CD14-positive monocyte (primary cell): Measurements from ENCODE around the gene CSGALNACT2. TPM values are rescaled to one million over a fixed set of nuclear protein-coding genes. Genes with fewer than 3 reads are reported as not detected.

Experiments used
- DNase-seq, 3 donors: peaks; one replicate each; pipeline ENCODE4 v3.0.0-alpha.2; 2011 to 2022
- H2AFZ ChIP-seq: 2 replicates; pipeline ENCODE4 v1.6.0; 2012; ENCODE audit warnings: mild to moderate bottlenecking, low read depth, low read length, inconsistent platforms; ENCODE audit not compliant: insufficient read depth, poor library complexity, severe bottlenecking
- H3K27ac ChIP-seq, 2 donors: 1 replicate in 1 of 2; 2 replicates in 1 of 2; pipeline ENCODE4 v1.5.1; 2012 to 2013; ENCODE audit warnings: low read length in 2 of 2, control low read depth in 1 of 2, inconsistent platforms in 1 of 2, low read depth in 1 of 2, mild to moderate bottlenecking in 1 of 2
- H3K27me3 ChIP-seq, 2 donors: one replicate each; pipeline versions ENCODE4 v1.6.0 to v1.6.1; 2011 to 2013; ENCODE audit warnings: low read length in 2 of 2; ENCODE audit not compliant: control insufficient read depth in 2 of 2, insufficient read depth in 2 of 2
- H3K36me3 ChIP-seq, 2 donors: replicated peaks in 1 of 2; 1 replicate in 1 of 2; 2 replicates in 1 of 2; pipeline versions ENCODE4 v1.5.1 to v1.6.1; 2012 to 2013; ENCODE audit warnings: low read length in 2 of 2, control low read depth in 1 of 2, inconsistent platforms in 1 of 2, mild to moderate bottlenecking in 1 of 2; ENCODE audit not compliant: insufficient read depth in 2 of 2, control insufficient read depth in 1 of 2
- H3K4me1 ChIP-seq, 2 donors: 1 replicate in 1 of 2; 2 replicates in 1 of 2; pipeline versions ENCODE4 v1.5.1 to v1.6.1; 2012 to 2013; ENCODE audit warnings: low read length in 2 of 2, control low read depth in 1 of 2, inconsistent platforms in 1 of 2, mild to moderate bottlenecking in 1 of 2, moderate library complexity in 1 of 2; ENCODE audit not compliant: insufficient read depth in 2 of 2, control insufficient read depth in 1 of 2
- H3K4me2 ChIP-seq: replicated peaks from 2 replicates; pipeline ENCODE3; 2012; ENCODE audit warnings: low read length, moderate library complexity, mild to moderate bottlenecking; ENCODE audit not compliant: poor library complexity, severe bottlenecking; ENCODE audit errors: extremely low read depth
- H3K4me3 ChIP-seq, 3 experiments: fragments of 200-600 bp in 1 of 3; sonication (generic) in 1 of 3; replicated peaks in 1 of 3; 1 replicate in 2 of 3; 2 replicates in 1 of 3; pipeline ENCODE4 v1.5.1; 2011 to 2013; ENCODE audit warnings: low read length in 3 of 3, mild to moderate bottlenecking in 3 of 3, control low read depth in 2 of 3, low read depth in 2 of 3, inconsistent platforms in 1 of 3, moderate library complexity in 1 of 3
- H3K79me2 ChIP-seq: 2 replicates; pipeline ENCODE4 v1.6.0; 2012; ENCODE audit warnings: mild to moderate bottlenecking, control low read depth, inconsistent platforms, low read length, moderate library complexity; ENCODE audit not compliant: insufficient read depth
- H3K9ac ChIP-seq: 2 replicates; pipeline ENCODE4 v1.6.0; 2017; ENCODE audit warnings: low read length, mild to moderate bottlenecking; ENCODE audit not compliant: insufficient read depth, poor library complexity, severe bottlenecking
- H3K9me3 ChIP-seq, 2 donors: replicated peaks in 1 of 2; 1 replicate in 1 of 2; 2 replicates in 1 of 2; pipeline versions ENCODE4 v1.5.1 to v1.6.1; 2012 to 2013; ENCODE audit warnings: low read length in 2 of 2, control low read depth in 1 of 2; ENCODE audit not compliant: control insufficient read depth in 1 of 2, insufficient read depth in 1 of 2
- H4K20me1 ChIP-seq: 2 replicates; pipeline ENCODE4 v1.6.0; 2012; ENCODE audit warnings: mild to moderate bottlenecking, low read length, control low read depth, moderate library complexity; ENCODE audit not compliant: insufficient read depth
- H3K27ac Mint-ChIP-seq, 7 donors: one replicate each; pipeline ENCODE4 v1.8.0; 2020; ENCODE audit warnings: mild to moderate bottlenecking in 7 of 7, mixed read lengths in 7 of 7, moderate library complexity in 6 of 7, inconsistent platforms in 2 of 7
- H3K27me3 Mint-ChIP-seq, 3 donors: one replicate each; pipeline ENCODE4 v1.8.0; 2021 to 2022; ENCODE audit warnings: low read depth in 3 of 3, mild to moderate bottlenecking in 3 of 3, mixed read lengths in 3 of 3, moderate library complexity in 3 of 3, inconsistent platforms in 1 of 3
- H3K36me3 Mint-ChIP-seq, 2 donors: one replicate each; pipeline ENCODE4 v1.8.0; 2020; ENCODE audit warnings: mixed read lengths in 2 of 2, inconsistent platforms in 1 of 2, mild to moderate bottlenecking in 1 of 2
- H3K4me1 Mint-ChIP-seq: one replicate; pipeline ENCODE4 v1.8.0; 2020; ENCODE audit warnings: mild to moderate bottlenecking, mixed read lengths
- H3K4me3 Mint-ChIP-seq, 2 donors: one replicate each; pipeline ENCODE4 v1.8.0; 2020; ENCODE audit warnings: mild to moderate bottlenecking in 2 of 2, mixed read lengths in 2 of 2, moderate library complexity in 1 of 2
- H3K9me3 Mint-ChIP-seq, 7 donors: one replicate each; pipeline ENCODE4 v1.8.0; 2020 to 2022; ENCODE audit warnings: mixed read lengths in 7 of 7, mild to moderate bottlenecking in 6 of 7, moderate library complexity in 6 of 7, inconsistent platforms in 2 of 7
- WGBS: methylation state at CpG from one replicate; pipeline ENCODE4 v1.1.5; 2013; ENCODE audit warnings: missing lambda C conversion rate; ENCODE audit not compliant: insufficient coverage; 5-methylcytosine and 5-hydroxymethylcytosine counted together
- intact Hi-C, 2 donors: fragments of 100-400 bp; cut with micrococcal nuclease; formaldehyde crosslinking; loops; one replicate each; pipeline versions ENCODE4 v1.15.0 to v1.15.1; 2023
- polyA plus RNA-seq, 3 donors: library from polyadenylated mRNA; depleted of rRNA in 1 of 3; unstranded in 2 of 3; stranded (reverse) in 1 of 3; fragments of 300-500 nt in 2 of 3; fragments of >200 nt in 1 of 3; fragmentation: Illumina TruSeq in 2 of 3; gene quantifications; 1 replicate in 2 of 3; 2 replicates in 1 of 3; pipeline ENCODE4 v1.2.3, GENCODE V29; 2012 to 2021
- TF ChIP-seq, protein P1 (sequence below): fragments of 200-600 bp; IDR thresholded peaks from one replicate; pipeline ENCODE4 v1.8.0; 2022; ENCODE audit warnings: antibody characterized with exemption, mild to moderate bottlenecking

Gene CSGALNACT2
- polyA plus RNA-seq, 3 donors = 43.7 to 80.1 (median 48.2) TPM

DNA sequence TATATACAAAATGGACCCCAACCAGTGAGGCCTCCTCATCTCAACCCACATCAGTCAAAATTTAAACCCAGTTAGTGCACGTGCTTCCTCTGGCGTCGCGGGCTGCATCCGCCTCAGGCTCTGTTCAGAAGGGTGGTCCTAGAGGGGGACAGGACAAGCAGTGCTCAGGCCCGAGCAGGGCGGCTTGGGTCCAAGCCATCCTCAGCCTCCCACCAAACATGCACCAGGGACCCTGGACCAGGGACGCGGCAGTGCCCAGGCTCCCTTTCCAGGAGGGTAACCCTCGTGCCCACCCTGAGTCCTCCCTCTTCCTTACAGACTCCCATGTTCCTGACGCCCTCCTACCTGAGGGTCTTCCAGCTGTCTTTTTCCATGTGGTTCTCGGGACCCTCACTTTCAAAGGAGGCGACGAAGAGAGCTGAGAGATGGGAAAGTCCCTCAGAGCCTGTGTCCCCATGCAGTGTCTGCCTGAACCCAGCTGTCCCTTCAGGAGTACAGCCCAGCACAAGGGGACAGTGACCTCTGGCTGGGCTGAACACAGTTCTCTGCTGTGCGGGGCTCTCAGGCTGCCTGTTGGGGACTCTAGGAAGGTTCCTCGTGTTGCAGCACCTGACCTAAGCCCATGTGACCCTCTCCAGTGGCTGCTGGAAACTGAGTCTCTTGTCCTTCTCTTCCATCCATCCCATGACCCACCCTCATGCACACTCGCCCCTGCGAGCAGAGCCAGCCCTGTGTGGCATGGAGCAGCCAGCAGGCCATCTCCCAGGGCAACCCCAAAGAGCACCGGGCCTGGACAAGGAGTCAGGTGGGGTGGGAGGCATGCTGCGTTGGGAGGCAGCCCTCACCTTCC, 58.1 kb downstream of the CSGALNACT2 start:
- TF ChIP-seq, protein P1, sequence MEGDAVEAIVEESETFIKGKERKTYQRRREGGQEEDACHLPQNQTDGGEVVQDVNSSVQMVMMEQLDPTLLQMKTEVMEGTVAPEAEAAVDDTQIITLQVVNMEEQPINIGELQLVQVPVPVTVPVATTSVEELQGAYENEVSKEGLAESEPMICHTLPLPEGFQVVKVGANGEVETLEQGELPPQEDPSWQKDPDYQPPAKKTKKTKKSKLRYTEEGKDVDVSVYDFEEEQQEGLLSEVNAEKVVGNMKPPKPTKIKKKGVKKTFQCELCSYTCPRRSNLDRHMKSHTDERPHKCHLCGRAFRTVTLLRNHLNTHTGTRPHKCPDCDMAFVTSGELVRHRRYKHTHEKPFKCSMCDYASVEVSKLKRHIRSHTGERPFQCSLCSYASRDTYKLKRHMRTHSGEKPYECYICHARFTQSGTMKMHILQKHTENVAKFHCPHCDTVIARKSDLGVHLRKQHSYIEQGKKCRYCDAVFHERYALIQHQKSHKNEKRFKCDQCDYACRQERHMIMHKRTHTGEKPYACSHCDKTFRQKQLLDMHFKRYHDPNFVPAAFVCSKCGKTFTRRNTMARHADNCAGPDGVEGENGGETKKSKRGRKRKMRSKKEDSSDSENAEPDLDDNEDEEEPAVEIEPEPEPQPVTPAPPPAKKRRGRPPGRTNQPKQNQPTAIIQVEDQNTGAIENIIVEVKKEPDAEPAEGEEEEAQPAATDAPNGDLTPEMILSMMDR = no peak
- Mint-ChIP-seq H3K9me3 (no peaks in the 10 kb centered on the region), H3K36me3 (peaks cover 13 to 15% of the 10 kb centered on the region in 2 donors), H3K4me1 (peaks cover 5% of the 10 kb centered on the region), H3K4me3 (no peak overlapping the region), H3K27ac (peak overlapping the region in 1 of 7 donors; percentile 50), H3K27me3 (peaks cover 0 to 1% (median 0%) of the 10 kb centered on the region in 3 donors)
- H3K79me2 ChIP-seq = no peaks in the 10 kb centered on the region
- H3K4me3 ChIP-seq = no peak overlapping the region
- H3K9me3 ChIP-seq = no peaks in the 10 kb centered on the region
- H4K20me1 ChIP-seq = peaks cover 28% of the 10 kb centered on the region
- intact Hi-C loops = no loop called here
- H3K36me3 ChIP-seq = peaks cover 0 to 11% of the 10 kb centered on the region in 2 donors
- H3K9ac ChIP-seq = no peak overlapping the region
- no peak overlapping the region for H3K4me2 ChIP-seq
- no peaks in the 10 kb centered on the region for H3K27me3 ChIP-seq
- H3K27ac ChIP-seq = no peak overlapping the region
- 95% methylated on average over 17 of the region's 20 CpGs for WGBS
- H3K4me1 ChIP-seq = peaks cover under 1 to 1% of the 10 kb centered on the region in 2 donors
- DNase-seq = no peak
- H2AFZ ChIP-seq = no peak overlapping the region

DNA sequence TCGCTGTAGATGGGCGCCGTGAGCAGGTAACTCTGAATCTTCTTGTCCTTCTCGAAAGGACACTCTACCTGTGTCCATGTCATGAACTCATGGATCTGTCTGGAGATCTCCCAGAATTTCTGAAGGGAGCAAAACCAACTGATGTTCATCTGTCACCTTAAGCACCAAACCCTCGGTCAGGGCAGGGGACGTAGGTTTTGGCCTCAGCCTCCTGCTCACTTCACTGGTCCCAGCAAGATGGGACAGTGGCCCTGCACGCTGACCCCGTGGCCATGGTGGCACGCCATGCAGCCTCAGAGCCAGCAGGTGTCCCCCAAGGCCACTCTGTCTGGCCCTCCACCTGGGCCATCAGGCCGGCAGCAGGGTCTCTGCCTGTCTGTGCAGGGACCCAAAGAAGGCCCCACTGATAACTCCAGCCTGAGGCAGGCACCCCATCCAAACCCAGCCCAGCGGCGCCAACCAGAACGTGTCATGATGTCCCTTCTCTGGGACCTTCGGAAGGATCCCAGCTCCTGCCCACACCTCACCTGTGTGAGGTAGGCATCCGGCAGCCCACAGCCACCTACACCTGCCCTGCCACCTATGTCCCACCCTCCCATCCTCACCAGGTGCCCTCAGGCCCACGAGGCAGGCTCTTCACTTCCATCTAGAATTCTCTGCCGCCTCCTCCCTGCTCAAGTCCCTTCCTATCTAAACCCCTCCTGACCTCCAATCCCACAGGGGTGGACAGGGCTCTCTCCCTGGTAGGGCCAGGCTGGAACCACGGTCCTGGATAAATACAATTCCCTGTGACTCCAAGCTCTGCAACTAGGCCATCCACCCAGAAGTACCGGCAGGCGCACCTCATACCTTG, 59.0 kb downstream of the CSGALNACT2 start:
- Mint-ChIP-seq H3K9me3 (no peaks in the 10 kb centered on the region), H3K4me3 (no peak overlapping the region), H3K36me3 (peaks cover 6 to 7% of the 10 kb centered on the region in 2 donors), H3K27me3 (peaks cover 0 to 1% (median 0%) of the 10 kb centered on the region in 3 donors), H3K27ac (peak overlapping the region in 1 of 7 donors; percentile 54), H3K4me1 (peaks cover 14% of the 10 kb centered on the region)
- Histone ChIP-seq H3K9me3 (no peaks in the 10 kb centered on the region), H3K79me2 (no peaks in the 10 kb centered on the region), H3K4me1 (peaks cover 9 to 10% of the 10 kb centered on the region in 2 donors), H3K4me3 (no peak overlapping the region), H3K27me3 (no peaks in the 10 kb centered on the region), H3K9ac (no peak overlapping the region), H3K4me2 (no peak overlapping the region), H3K36me3 (peaks cover 0 to 8% of the 10 kb centered on the region in 2 donors), H4K20me1 (peaks cover 20% of the 10 kb centered on the region), H2AFZ (no peak overlapping the region), H3K27ac (no peak overlapping the region)
- TF ChIP-seq, protein P1 = no peak
- WGBS = 97% methylated on average over 20 of the region's 20 CpGs
- intact Hi-C loops = no loop called here
- DNase-seq = no peak
